IMR-90 (cell line): Measurements from ENCODE around the gene ZNF879. TPM values are rescaled to one million over a fixed set of nuclear protein-coding genes. Genes with fewer than 3 reads are reported as not detected.
A peak's percentile ranks its signal among the peaks of the same experiment; 100 is the strongest.

Source experiments
- ATAC-seq: fragments of 200-7000 bp; cut with Tn5 transposase; 2 replicates; pipeline ENCODE4 v1.9.1; 2020; ENCODE audit warnings: low read depth, mild to moderate bottlenecking, moderate library complexity
- BruUV-seq: library from RNA; stranded (reverse); fragments of 400-500 nt; replicated peaks from 2 replicates; lab custom pipeline; 2021; lab: Mats Ljungman, UMichigan
- CTCF ChIA-PET: fragments of 300-600 bp; formaldehyde crosslinking; extraction: SDS; loops from one replicate; lab custom pipeline; 2021; ENCODE audit warnings: antibody characterized with exemption; lab: Yijun Ruan, JAX
- POLR2A ChIA-PET: fragments of 300-600 bp; sonication (Branson Sonifier 250); formaldehyde crosslinking; loops from one replicate; lab custom pipeline; 2022; ENCODE audit warnings: antibody characterized with exemption; ENCODE audit not compliant: unreplicated experiment; lab: Charles Lee
- DNase-seq: peaks from one replicate; pipeline ENCODE4 v3.0.0; 2013
- H2AFZ ChIP-seq: replicated peaks from 2 replicates; pipeline ENCODE3; 2013; ENCODE audit warnings: low read length, mild to moderate bottlenecking; ENCODE audit not compliant: poor library complexity
- H2AK5ac ChIP-seq: 2 replicates; pipeline ENCODE4 v1.6.1; 2013; ENCODE audit warnings: low read depth, low read length, inconsistent platforms
- H2AK9ac ChIP-seq: replicated peaks from 2 replicates; pipeline ENCODE3; 2013; ENCODE audit warnings: mild to moderate bottlenecking, low read depth, low read length, moderate library complexity; ENCODE audit not compliant: poor library complexity
- H2BK120ac ChIP-seq: 2 replicates; pipeline ENCODE4 v1.6.1; 2013; ENCODE audit warnings: low read depth, low read length, inconsistent platforms
- H2BK15ac ChIP-seq: 3 replicates; pipeline ENCODE4 v1.6.1; 2013; ENCODE audit warnings: low read depth, low read length, inconsistent platforms
- H2BK20ac ChIP-seq: 2 replicates; pipeline ENCODE4 v1.6.1; 2013; ENCODE audit warnings: low read depth, mild to moderate bottlenecking, inconsistent platforms, low read length, moderate library complexity
- H2BK5ac ChIP-seq: 2 replicates; pipeline ENCODE4 v1.6.1; 2013; ENCODE audit warnings: mild to moderate bottlenecking, low read depth, low read length, inconsistent platforms; ENCODE audit not compliant: poor library complexity, severe bottlenecking
- H3K14ac ChIP-seq: replicated peaks from 2 replicates; pipeline ENCODE4 v1.6.1; 2013; ENCODE audit warnings: low read depth, low read length, inconsistent platforms
- H3K18ac ChIP-seq: 2 replicates; pipeline ENCODE4 v1.6.1; 2013; ENCODE audit warnings: low read depth, low read length, control low read depth
- H3K23ac ChIP-seq: 2 replicates; pipeline ENCODE4 v1.6.1; 2013; ENCODE audit warnings: low read depth, low read length, inconsistent platforms
- H3K27ac ChIP-seq: 2 replicates; pipeline ENCODE4 v1.5.1; 2013; ENCODE audit warnings: mild to moderate bottlenecking, control low read depth, low read length; ENCODE audit not compliant: insufficient read depth
- H3K27me3 ChIP-seq: 2 replicates; pipeline ENCODE4 v1.6.1; 2013; ENCODE audit warnings: low read length; ENCODE audit not compliant: control insufficient read depth, insufficient read depth
- H3K36me3 ChIP-seq: 2 replicates; pipeline ENCODE4 v1.6.1; 2013; ENCODE audit warnings: low read length, mixed read lengths; ENCODE audit not compliant: control insufficient read depth, insufficient read depth
- H3K4ac ChIP-seq: 2 replicates; pipeline ENCODE4 v1.6.1; 2013; ENCODE audit warnings: low read depth, low read length, inconsistent platforms
- H3K4me1 ChIP-seq: 2 replicates; pipeline ENCODE4 v1.6.1; 2013; ENCODE audit warnings: low read length, mixed read lengths; ENCODE audit not compliant: control insufficient read depth, insufficient read depth
- H3K4me2 ChIP-seq: 2 replicates; pipeline ENCODE4 v1.6.1; 2013; ENCODE audit warnings: low read depth, mild to moderate bottlenecking, control low read depth, low read length, moderate library complexity
- H3K4me3 ChIP-seq: 2 replicates; pipeline ENCODE4 v1.5.1; 2013; ENCODE audit warnings: low read depth, mild to moderate bottlenecking, control low read depth, low read length, moderate library complexity; ENCODE audit not compliant: insufficient read depth
- H3K56ac ChIP-seq: 2 replicates; pipeline ENCODE4 v1.6.1; 2013; ENCODE audit warnings: low read length, inconsistent platforms; ENCODE audit not compliant: insufficient read depth; ENCODE audit errors: extremely low read depth
- H3K79me1 ChIP-seq, 2 experiments: 2 replicates each; pipeline ENCODE4 v1.6.1; 2013; ENCODE audit warnings: low read length in 2 of 2, inconsistent platforms in 1 of 2, low read depth in 1 of 2
- H3K9ac ChIP-seq: 2 replicates; pipeline ENCODE4 v1.6.1; 2013; ENCODE audit warnings: low read depth, low read length, control low read depth
- H3K9me1 ChIP-seq: 2 replicates; pipeline ENCODE4 v1.6.1; 2013; ENCODE audit warnings: low read length, inconsistent platforms; ENCODE audit not compliant: insufficient read depth
- H3K9me3 ChIP-seq: 2 replicates; pipeline ENCODE4 v1.6.1; 2013; ENCODE audit warnings: low read length; ENCODE audit not compliant: control insufficient read depth, insufficient read depth
- H4K20me1 ChIP-seq: 2 replicates; pipeline ENCODE4 v1.6.1; 2013; ENCODE audit warnings: low read length, inconsistent platforms; ENCODE audit not compliant: insufficient read depth
- H4K5ac ChIP-seq: 2 replicates; pipeline ENCODE4 v1.6.1; 2013; ENCODE audit warnings: mild to moderate bottlenecking, low read depth, low read length, control low read depth
- H4K8ac ChIP-seq, 2 experiments: 2 replicates each; pipeline ENCODE4 v1.6.1; 2013; ENCODE audit warnings: low read depth in 2 of 2, low read length in 2 of 2, control low read depth in 1 of 2, inconsistent platforms in 1 of 2
- H4K91ac ChIP-seq: 2 replicates; pipeline ENCODE4 v1.6.1; 2013; ENCODE audit warnings: low read depth, low read length, inconsistent platforms; ENCODE audit not compliant: insufficient read depth
- MAFK ChIP-seq: IDR thresholded peaks from 2 replicates; pipeline ENCODE4 v1.6.1; 2012; ENCODE audit warnings: low read depth, low read length, improper control_type of control experiment
- POLR2A ChIP-seq: IDR thresholded peaks from 2 replicates; pipeline ENCODE4 v1.6.1; 2012; ENCODE audit warnings: mild to moderate bottlenecking, low read depth, low read length
- RAD21 ChIP-seq: IDR thresholded peaks from 2 replicates; pipeline ENCODE4 v1.6.1; 2012; ENCODE audit warnings: low read length, improper control_type of control experiment
- RCOR1 ChIP-seq: IDR thresholded peaks from 2 replicates; pipeline ENCODE4 v1.6.1; 2012; ENCODE audit warnings: mild to moderate bottlenecking, low read length, improper control_type of control experiment; ENCODE audit not compliant: insufficient replicate concordance
- WGBS, 2 experiments: methylation state at CpG; one replicate each; pipeline versions ENCODE4 v1.1.5 to v1.1.7; 2013; ENCODE audit warnings: missing lambda C conversion rate in 2 of 2; ENCODE audit not compliant: insufficient read length in 1 of 2; ENCODE audit errors: extremely low coverage in 2 of 2; 5-methylcytosine and 5-hydroxymethylcytosine counted together
- dilution Hi-C: fragments of 300-500 bp; cut with HindIII; formaldehyde crosslinking; loops from one replicate; pipeline ENCODE4 v1.14.3; 2018; ENCODE audit warnings: low sequenced_read_pairs; ENCODE audit not compliant: unreplicated experiment
- in situ Hi-C: fragments of 300-500 bp; cut with MboI; formaldehyde crosslinking; loops from 3 replicates; pipeline ENCODE4 v1.14.3; 2019; ENCODE audit warnings: low sequenced_read_pairs, inconsistent platforms, mixed read lengths
- intact Hi-C: fragments of 100-400 bp; cut with micrococcal nuclease; formaldehyde crosslinking; loops from 2 replicates; pipeline ENCODE4 v1.10.0; 2022
- polyA plus RNA-seq, 3 experiments: library from polyadenylated mRNA; depleted of rRNA; stranded (reverse); fragments of >200 nt; gene quantifications; 2 replicates each; pipeline ENCODE4 v1.2.3, GENCODE V29; 2012; ENCODE audit warnings: low replicate concordance in 1 of 3
- total RNA-seq: library from RNA; depleted of rRNA; stranded (reverse); fragments of >200 nt; gene quantifications from 2 replicates; pipeline ENCODE4 v1.2.3, GENCODE V29; 2012

The ZNF879 gene
- total and polyA plus RNA-seq, 2 of the 4 experiments (the other 2 are of a cell fraction), result 1.4 to 3.4 TPM

DNA sequence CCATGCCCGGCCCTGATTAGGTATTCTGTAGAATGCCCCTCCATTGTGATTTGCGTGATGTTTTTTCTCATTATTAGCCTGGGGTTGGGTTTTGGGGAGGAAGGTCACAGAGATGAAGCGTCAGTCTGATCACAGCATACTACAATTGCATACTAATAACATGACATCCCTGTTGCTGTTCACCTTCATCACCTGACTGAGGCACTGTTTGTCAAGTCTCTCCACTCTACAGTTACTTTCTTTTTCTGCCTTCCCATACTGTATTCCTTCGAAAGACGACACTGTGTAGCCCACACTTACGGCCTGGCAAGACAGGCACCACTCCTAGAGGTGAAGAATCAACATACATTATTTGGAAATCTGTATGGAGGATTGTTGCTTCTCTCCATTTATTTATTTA, 42.1 kb downstream of the ZNF879 start:
- Histone ChIP-seq H2AK9ac (no peak overlapping the region), H4K91ac (no peak overlapping the region), H3K27me3 (no peaks in the 10 kb centered on the region), H3K9ac (no peak overlapping the region), H2BK120ac (no peak overlapping the region), H3K23ac (no peak overlapping the region), H3K4ac (no peak overlapping the region), H2AK5ac (no peak overlapping the region), H3K36me3 (peaks cover 43% of the 10 kb centered on the region), H2BK20ac (no peak overlapping the region), H3K4me1 (peaks cover 4% of the 10 kb centered on the region; the same call in 1 of the 2 replicates), H3K4me2 (no peak overlapping the region), H2BK15ac (no peak overlapping the region), H3K18ac (no peak overlapping the region), H3K9me1 (no peaks in the 10 kb centered on the region), H3K4me3 (no peak overlapping the region), H3K14ac (no peak overlapping the region), H4K8ac (no peak overlapping the region), H3K56ac (no peak overlapping the region), H3K9me3 (peaks cover 44% of the 10 kb centered on the region), H3K27ac (no peak overlapping the region), H2BK5ac (no peak overlapping the region), H3K79me1 (peaks cover 13 to 18% of the 10 kb centered on the region in 2 experiments), H4K5ac (no peak overlapping the region), H4K20me1 (no peaks in the 10 kb centered on the region), H2AFZ (no peak overlapping the region)
- TF ChIP-seq POLR2A (no peak), RAD21 (no peak), RCOR1 (no peak), MAFK (no peak)
- DNase-seq, result no peak
- dilution Hi-C loops, result no loop called here
- TSS peak; percentile 23 for BruUV-seq
- no peak for ATAC-seq
- intact Hi-C loops, result no loop called here
- CTCF ChIA-PET, result no interaction called here
- in situ Hi-C loops, result no loop called here
- WGBS, 2 experiments, result no CpG with 5 or more reads among the region's 6 CpGs
- POLR2A ChIA-PET, result no interaction called here
